Measurements from ENCODE around the gene UBASH3A.

DNA sequence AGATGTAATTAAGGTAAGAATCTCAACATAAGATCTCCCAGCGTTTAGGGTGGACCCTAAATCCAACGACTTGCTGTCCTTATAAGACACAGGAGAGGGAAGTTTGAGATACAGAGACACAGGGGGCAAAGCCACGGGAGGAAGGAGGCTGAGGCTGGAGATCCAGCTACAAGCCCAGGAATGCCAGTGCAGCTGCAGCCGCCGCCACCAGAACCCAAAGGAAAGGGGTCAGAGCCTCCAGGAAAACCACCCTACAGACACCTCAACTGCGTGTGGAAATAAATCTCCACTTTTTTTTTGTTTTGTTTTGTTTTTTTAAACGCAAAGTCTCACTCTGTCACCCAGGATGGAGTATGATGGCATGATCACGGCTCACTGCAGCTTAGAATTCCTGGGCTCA lies 25.3 kb upstream of the UBASH3A start:
- TF ChIP-seq, protein P1, sequence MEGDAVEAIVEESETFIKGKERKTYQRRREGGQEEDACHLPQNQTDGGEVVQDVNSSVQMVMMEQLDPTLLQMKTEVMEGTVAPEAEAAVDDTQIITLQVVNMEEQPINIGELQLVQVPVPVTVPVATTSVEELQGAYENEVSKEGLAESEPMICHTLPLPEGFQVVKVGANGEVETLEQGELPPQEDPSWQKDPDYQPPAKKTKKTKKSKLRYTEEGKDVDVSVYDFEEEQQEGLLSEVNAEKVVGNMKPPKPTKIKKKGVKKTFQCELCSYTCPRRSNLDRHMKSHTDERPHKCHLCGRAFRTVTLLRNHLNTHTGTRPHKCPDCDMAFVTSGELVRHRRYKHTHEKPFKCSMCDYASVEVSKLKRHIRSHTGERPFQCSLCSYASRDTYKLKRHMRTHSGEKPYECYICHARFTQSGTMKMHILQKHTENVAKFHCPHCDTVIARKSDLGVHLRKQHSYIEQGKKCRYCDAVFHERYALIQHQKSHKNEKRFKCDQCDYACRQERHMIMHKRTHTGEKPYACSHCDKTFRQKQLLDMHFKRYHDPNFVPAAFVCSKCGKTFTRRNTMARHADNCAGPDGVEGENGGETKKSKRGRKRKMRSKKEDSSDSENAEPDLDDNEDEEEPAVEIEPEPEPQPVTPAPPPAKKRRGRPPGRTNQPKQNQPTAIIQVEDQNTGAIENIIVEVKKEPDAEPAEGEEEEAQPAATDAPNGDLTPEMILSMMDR (conservative IDR thresholded peaks at IDR 0.05 in 1 of 2, IDR thresholded peaks at IDR 0.05 in 1 of 2; ENCODE audit: low read depth in 1 of 2, low read length in 2 of 2) = no peak
- TF ChIP-seq EZH2 (IDR thresholded peaks at IDR 0.05; ENCODE audit: low read length, missing control alignments) = no peak
